ENCODE data around the gene CPNE5. TPM values are rescaled to one million over a fixed set of nuclear protein-coding genes. Genes with fewer than 3 reads are reported as not detected.

The CPNE5 gene
- polyA plus RNA-seq, 1 of the 3 experiments (the other 2 are of a cell fraction), result 0.30 TPM

DNA sequence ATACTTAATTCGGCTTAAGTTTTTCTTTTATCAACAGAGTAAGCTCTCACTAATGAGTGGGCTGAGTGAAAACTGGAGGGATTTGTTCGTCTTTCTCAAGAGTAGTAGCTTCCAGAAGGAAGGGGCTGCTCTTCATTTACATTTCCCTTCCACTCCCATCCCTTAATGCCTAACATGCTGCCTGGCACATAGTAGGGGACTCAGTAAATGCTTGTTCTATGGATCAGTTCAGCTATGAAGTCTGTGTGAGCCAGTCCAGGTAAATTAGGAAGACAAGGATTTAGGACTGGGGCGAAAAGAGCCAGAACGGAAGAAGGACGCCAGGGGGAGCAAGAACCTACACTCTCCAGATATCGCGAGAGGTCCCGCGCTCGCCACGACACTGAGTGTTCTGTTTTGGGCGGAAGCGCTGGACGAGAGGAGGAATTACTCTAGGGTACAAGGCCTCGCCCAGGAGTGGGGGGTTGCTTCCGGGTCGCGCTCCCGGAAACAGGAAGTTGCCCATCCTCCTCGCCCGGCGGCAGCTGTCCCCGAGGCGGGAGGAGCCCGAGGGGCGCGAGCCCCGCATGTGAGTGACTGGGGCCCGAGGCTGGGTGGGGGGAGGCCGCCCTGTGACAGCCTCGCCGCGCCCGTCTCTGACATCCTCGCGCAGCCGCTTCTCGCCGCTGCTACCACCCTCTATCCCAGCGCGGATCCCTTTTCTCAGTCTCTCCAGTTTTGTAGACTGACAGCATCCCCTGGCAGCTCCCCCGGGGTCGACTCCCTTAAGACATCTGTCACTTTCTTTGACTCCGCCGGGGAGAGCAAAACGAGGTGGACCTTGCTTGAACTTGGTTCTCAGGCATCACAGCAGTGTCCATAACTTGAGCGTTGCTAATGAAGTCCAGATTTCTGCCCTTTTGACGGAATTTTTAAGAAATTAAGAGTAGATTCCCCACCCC lies 46.5 kb upstream of the CPNE5 start, which contains the start of gene C6orf89:
C6orf89 (plus strand) TSS at position 492 of the 941 bp plus-strand sequence. CDS start 13,493 bp downstream, outside the sequence.
- no peaks in the 10 kb centered on the region for H3K27me3 ChIP-seq (ENCODE audit: insufficient read depth)
- ChIA-PET POLR2A (interaction anchor here (1.5 to 4.6 kb wide), 3 partner anchors 11 to 132 kb away, joined by 8 to 26 read pairs (median 11); partner anchors contain the start of genes MTCH1 and PPIL1), CTCF (interaction anchor here (0.5 to 3.6 kb wide), 47 partner anchors 9 to 1283 kb away, joined by 3 to 74 read pairs (median 5); partner anchors contain the start of genes MTCH1 and PPIL1)
- H3K4me3 ChIP-seq (ENCODE audit: low read depth in 2 of 2, low read length in 1 of 2), result peak within 1 kb of the TSS; percentile 90 to 96
- H3K9me3 ChIP-seq, result no peaks in the 10 kb centered on the region
- peaks cover 48% of the 10 kb centered on the region for H3K79me2 ChIP-seq (ENCODE audit: insufficient read depth)
- H3K4me2 ChIP-seq, result peak within 1 kb of the TSS; percentile 87
- 5% methylated on average over 22 of the region's 48 CpGs for WGBS (ENCODE audit: low lambda C conversion rate)
- H3K36me3 ChIP-seq (replicated peaks in 1 of 2; ENCODE audit: control insufficient read depth in 1 of 2, insufficient read depth in 2 of 2, low read length in 1 of 2), result no peaks in the 10 kb centered on the region
- peak within 1 kb of the TSS; percentile 87 for H3K9ac ChIP-seq
- peaks cover 0 to 5% of the 10 kb centered on the region in 2 experiments; a peak in 1 of 4 replicates for H3K4me1 ChIP-seq (ENCODE audit: control insufficient read depth in 1 of 2, insufficient read depth in 2 of 2, low read depth in 1 of 2, low read length in 1 of 2)
- H4K20me1 ChIP-seq (ENCODE audit: insufficient read depth), result no peaks in the 10 kb centered on the region; the same call in 1 of the 2 replicates
- no peaks in the 10 kb centered on the region for H3F3A ChIP-seq (replicated peaks; ENCODE audit: insufficient read depth)
- no peaks in the 10 kb centered on the region for H3K9me2 ChIP-seq
- DNase-seq, result peak; percentile 94
- peak within 1 kb of the TSS; percentile 73 to 84 for H3K27ac ChIP-seq (ENCODE audit: low read depth in 2 of 2, low read length in 1 of 2)
- peak within 1 kb of the TSS; percentile 94 for H2AFZ ChIP-seq (ENCODE audit: low read depth)
- no peak for TF ChIP-seq TEAD4 (IDR thresholded peaks at IDR 0.05; ENCODE audit: borderline replicate concordance, insufficient read depth)
- TF ChIP-seq, protein P1, sequence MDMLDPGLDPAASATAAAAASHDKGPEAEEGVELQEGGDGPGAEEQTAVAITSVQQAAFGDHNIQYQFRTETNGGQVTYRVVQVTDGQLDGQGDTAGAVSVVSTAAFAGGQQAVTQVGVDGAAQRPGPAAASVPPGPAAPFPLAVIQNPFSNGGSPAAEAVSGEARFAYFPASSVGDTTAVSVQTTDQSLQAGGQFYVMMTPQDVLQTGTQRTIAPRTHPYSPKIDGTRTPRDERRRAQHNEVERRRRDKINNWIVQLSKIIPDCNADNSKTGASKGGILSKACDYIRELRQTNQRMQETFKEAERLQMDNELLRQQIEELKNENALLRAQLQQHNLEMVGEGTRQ (IDR thresholded peaks at IDR 0.05; ENCODE audit: borderline replicate concordance, low read depth, low read length), result no peak
- peak; percentile 58 for TF ChIP-seq RAD21 (IDR thresholded peaks at IDR 0.05; ENCODE audit: low read length)
- peak; percentile 84; the same call in 1 of the 2 replicates for TF ChIP-seq SIN3A (IDR thresholded peaks at IDR 0.05; ENCODE audit: borderline replicate concordance, low read depth, low read length)
- TF ChIP-seq, protein P2, sequence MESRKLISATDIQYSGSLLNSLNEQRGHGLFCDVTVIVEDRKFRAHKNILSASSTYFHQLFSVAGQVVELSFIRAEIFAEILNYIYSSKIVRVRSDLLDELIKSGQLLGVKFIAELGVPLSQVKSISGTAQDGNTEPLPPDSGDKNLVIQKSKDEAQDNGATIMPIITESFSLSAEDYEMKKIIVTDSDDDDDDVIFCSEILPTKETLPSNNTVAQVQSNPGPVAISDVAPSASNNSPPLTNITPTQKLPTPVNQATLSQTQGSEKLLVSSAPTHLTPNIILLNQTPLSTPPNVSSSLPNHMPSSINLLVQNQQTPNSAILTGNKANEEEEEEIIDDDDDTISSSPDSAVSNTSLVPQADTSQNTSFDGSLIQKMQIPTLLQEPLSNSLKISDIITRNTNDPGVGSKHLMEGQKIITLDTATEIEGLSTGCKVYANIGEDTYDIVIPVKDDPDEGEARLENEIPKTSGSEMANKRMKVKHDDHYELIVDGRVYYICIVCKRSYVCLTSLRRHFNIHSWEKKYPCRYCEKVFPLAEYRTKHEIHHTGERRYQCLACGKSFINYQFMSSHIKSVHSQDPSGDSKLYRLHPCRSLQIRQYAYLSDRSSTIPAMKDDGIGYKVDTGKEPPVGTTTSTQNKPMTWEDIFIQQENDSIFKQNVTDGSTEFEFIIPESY (IDR thresholded peaks at IDR 0.05; ENCODE audit: borderline replicate concordance, low read depth), result peak; percentile 99
- TF ChIP-seq POLR2AphosphoS5 (IDR thresholded peaks at IDR 0.05; ENCODE audit: low read depth, low read length), result peak; percentile 75; the same call in 1 of the 2 replicates
- TF ChIP-seq, protein P3, sequence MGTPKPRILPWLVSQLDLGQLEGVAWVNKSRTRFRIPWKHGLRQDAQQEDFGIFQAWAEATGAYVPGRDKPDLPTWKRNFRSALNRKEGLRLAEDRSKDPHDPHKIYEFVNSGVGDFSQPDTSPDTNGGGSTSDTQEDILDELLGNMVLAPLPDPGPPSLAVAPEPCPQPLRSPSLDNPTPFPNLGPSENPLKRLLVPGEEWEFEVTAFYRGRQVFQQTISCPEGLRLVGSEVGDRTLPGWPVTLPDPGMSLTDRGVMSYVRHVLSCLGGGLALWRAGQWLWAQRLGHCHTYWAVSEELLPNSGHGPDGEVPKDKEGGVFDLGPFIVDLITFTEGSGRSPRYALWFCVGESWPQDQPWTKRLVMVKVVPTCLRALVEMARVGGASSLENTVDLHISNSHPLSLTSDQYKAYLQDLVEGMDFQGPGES (IDR thresholded peaks at IDR 0.05; ENCODE audit: low read depth, low read length), result no peak
- peak; percentile 80 for TF ChIP-seq MXI1 (IDR thresholded peaks at IDR 0.05; ENCODE audit: low read depth, low read length)
- TF ChIP-seq ELF1 (IDR thresholded peaks at IDR 0.05), result peak; percentile 99
- TF ChIP-seq FOXJ3 (CRISPR knock-in tag; IDR thresholded peaks at IDR 0.05), result peak; percentile 18; the same call in 1 of the 2 replicates
- TF ChIP-seq GATA2 (CRISPR knock-in tag; IDR thresholded peaks at IDR 0.05), result no peak
- TF ChIP-seq, protein P4, sequence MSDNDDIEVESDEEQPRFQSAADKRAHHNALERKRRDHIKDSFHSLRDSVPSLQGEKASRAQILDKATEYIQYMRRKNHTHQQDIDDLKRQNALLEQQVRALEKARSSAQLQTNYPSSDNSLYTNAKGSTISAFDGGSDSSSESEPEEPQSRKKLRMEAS (IDR thresholded peaks at IDR 0.05; ENCODE audit: low read depth), result peak; percentile 82
- no peak for TF ChIP-seq FOSL2 (IDR thresholded peaks at IDR 0.05; ENCODE audit: borderline replicate concordance, low read depth)
- peak; percentile 84 for TF ChIP-seq SMC3 (IDR thresholded peaks at IDR 0.05; ENCODE audit: low read depth, low read length)
- TF ChIP-seq RCOR1 (IDR thresholded peaks at IDR 0.05; ENCODE audit: low read length), result no peak
- TF ChIP-seq EP300 (IDR thresholded peaks at IDR 0.05; ENCODE audit: borderline replicate concordance in 1 of 2, low read depth in 1 of 2, low read length in 1 of 2), result peak in 1 of 2 experiments; percentile 36; a peak in 1 of 4 replicates
- no peak for TF ChIP-seq NFIC (IDR thresholded peaks at IDR 0.05; ENCODE audit: borderline replicate concordance)
- no peak for TF ChIP-seq EZH2phosphoT487 (IDR thresholded peaks at IDR 0.05; ENCODE audit: borderline replicate concordance, low read depth)
- TF ChIP-seq GABPA (IDR thresholded peaks at IDR 0.05; ENCODE audit: low read depth), result peak; percentile 98
- peak; percentile 27; the same call in 1 of the 2 replicates for TF ChIP-seq TCF12 (IDR thresholded peaks at IDR 0.05)
- peak; percentile 100 for TF ChIP-seq CHD2 (IDR thresholded peaks at IDR 0.05; ENCODE audit: low read length, partially characterized antibody)
- TF ChIP-seq YY1 (IDR thresholded peaks at IDR 0.05; ENCODE audit: low read depth), result no peak
- TF ChIP-seq, protein P5, sequence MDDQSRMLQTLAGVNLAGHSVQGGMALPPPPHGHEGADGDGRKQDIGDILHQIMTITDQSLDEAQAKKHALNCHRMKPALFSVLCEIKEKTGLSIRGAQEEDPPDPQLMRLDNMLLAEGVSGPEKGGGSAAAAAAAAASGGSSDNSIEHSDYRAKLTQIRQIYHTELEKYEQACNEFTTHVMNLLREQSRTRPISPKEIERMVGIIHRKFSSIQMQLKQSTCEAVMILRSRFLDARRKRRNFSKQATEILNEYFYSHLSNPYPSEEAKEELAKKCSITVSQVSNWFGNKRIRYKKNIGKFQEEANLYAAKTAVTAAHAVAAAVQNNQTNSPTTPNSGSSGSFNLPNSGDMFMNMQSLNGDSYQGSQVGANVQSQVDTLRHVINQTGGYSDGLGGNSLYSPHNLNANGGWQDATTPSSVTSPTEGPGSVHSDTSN (IDR thresholded peaks at IDR 0.05), result no peak
- TF ChIP-seq NRF1 (IDR thresholded peaks at IDR 0.05; ENCODE audit: low read depth, low read length), result no peak
- TF ChIP-seq, protein P6, sequence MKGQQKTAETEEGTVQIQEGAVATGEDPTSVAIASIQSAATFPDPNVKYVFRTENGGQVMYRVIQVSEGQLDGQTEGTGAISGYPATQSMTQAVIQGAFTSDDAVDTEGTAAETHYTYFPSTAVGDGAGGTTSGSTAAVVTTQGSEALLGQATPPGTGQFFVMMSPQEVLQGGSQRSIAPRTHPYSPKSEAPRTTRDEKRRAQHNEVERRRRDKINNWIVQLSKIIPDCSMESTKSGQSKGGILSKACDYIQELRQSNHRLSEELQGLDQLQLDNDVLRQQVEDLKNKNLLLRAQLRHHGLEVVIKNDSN (IDR thresholded peaks at IDR 0.05; ENCODE audit: borderline replicate concordance, low read depth), result no peak
- peak; percentile 53; the same call in 1 of the 2 replicates for TF ChIP-seq TAF1 (IDR thresholded peaks at IDR 0.05; ENCODE audit: borderline replicate concordance, low read depth, low read length)
